ENCODE data around the gene PLEKHG4B.

DNA sequence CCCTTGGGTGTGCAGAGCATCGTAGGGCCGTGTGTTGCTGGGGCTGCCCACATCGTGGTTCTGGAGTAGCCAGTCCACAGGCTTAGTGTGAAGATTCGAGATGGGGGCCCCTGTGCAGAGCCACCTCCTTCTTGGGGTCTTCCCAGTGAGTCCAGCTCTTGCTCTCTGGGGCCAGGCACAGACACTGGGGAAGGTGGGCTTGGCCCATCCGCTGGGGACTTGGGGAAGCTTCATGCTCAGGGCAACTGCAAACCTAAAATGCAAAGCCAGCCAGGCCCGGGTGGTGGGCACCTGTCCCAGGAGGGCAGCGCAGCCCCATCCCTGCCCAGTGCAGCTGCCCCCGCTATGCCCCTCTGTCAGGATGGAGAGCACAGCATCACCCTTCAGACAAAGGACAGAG lies 53.0 kb downstream of the PLEKHG4B start:
- TF ChIP-seq EZH2 (IDR thresholded peaks at IDR 0.05; ENCODE audit: borderline replicate concordance, insufficient read depth, low read length, poor library complexity, severe bottlenecking) (no peak), EP300 (conservative IDR thresholded peaks at IDR 0.05; ENCODE audit: poor library complexity, severe bottlenecking) (no peak), POLR2AphosphoS5 (IDR thresholded peaks at IDR 0.05) (no peak), RAD21 (conservative IDR thresholded peaks at IDR 0.05) (no peak)
- TF ChIP-seq, protein P1, sequence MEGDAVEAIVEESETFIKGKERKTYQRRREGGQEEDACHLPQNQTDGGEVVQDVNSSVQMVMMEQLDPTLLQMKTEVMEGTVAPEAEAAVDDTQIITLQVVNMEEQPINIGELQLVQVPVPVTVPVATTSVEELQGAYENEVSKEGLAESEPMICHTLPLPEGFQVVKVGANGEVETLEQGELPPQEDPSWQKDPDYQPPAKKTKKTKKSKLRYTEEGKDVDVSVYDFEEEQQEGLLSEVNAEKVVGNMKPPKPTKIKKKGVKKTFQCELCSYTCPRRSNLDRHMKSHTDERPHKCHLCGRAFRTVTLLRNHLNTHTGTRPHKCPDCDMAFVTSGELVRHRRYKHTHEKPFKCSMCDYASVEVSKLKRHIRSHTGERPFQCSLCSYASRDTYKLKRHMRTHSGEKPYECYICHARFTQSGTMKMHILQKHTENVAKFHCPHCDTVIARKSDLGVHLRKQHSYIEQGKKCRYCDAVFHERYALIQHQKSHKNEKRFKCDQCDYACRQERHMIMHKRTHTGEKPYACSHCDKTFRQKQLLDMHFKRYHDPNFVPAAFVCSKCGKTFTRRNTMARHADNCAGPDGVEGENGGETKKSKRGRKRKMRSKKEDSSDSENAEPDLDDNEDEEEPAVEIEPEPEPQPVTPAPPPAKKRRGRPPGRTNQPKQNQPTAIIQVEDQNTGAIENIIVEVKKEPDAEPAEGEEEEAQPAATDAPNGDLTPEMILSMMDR (IDR thresholded peaks at IDR 0.05; ENCODE audit: poor library complexity, severe bottlenecking), result no peak
- TF ChIP-seq, protein P2, sequence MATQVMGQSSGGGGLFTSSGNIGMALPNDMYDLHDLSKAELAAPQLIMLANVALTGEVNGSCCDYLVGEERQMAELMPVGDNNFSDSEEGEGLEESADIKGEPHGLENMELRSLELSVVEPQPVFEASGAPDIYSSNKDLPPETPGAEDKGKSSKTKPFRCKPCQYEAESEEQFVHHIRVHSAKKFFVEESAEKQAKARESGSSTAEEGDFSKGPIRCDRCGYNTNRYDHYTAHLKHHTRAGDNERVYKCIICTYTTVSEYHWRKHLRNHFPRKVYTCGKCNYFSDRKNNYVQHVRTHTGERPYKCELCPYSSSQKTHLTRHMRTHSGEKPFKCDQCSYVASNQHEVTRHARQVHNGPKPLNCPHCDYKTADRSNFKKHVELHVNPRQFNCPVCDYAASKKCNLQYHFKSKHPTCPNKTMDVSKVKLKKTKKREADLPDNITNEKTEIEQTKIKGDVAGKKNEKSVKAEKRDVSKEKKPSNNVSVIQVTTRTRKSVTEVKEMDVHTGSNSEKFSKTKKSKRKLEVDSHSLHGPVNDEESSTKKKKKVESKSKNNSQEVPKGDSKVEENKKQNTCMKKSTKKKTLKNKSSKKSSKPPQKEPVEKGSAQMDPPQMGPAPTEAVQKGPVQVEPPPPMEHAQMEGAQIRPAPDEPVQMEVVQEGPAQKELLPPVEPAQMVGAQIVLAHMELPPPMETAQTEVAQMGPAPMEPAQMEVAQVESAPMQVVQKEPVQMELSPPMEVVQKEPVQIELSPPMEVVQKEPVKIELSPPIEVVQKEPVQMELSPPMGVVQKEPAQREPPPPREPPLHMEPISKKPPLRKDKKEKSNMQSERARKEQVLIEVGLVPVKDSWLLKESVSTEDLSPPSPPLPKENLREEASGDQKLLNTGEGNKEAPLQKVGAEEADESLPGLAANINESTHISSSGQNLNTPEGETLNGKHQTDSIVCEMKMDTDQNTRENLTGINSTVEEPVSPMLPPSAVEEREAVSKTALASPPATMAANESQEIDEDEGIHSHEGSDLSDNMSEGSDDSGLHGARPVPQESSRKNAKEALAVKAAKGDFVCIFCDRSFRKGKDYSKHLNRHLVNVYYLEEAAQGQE (IDR thresholded peaks at IDR 0.05; ENCODE audit: borderline replicate concordance), result no peak
